Fibroblast of skin of left quadriceps (primary cell): ENCODE data around the gene UBE2E2.
A peak's percentile ranks its signal among the peaks of the same experiment; 100 is the strongest.

Experiments used
- DNase-seq, 2 experiments: peaks; one replicate each; pipeline ENCODE4 v3.0.0-alpha.2; 2013; ENCODE audit warnings: low read depth in 2 of 2

The UBE2E2 gene

GRCh38 chr3:23193831-23194230, 9.3 kb upstream of the UBE2E2 start:
- DNase-seq: no peak

- no peak for DNase-seq
Measured at GRCh38 chr3:23198801-23199200, 4.3 kb upstream of the UBE2E2 start.

- no peak for DNase-seq
Measured at GRCh38 chr3:23199649-23200048, 3.5 kb upstream of the UBE2E2 start.

- no peak for DNase-seq
Measured at GRCh38 chr3:23201154-23201838, 1.8 kb upstream of the UBE2E2 start.

- DNase-seq: no peak
Measured at GRCh38 chr3:23202203-23202920, 765 bp upstream of the UBE2E2 start.

- DNase-seq: no peak
Measured at GRCh38 chr3:23203708-23204330, 692 bp downstream of the UBE2E2 start.

GRCh38 chr3:23206366-23206765, 3.2 kb downstream of the UBE2E2 start:
- DNase-seq: no peak

GRCh38 chr3:23209103-23209502, 6.0 kb downstream of the UBE2E2 start:
- DNase-seq: no peak

GRCh38 chr3:23209747-23210487, 6.8 kb downstream of the UBE2E2 start:
- DNase-seq: no peak

- DNase-seq: no peak
Measured at GRCh38 chr3:23213813-23214212, 10.7 kb downstream of the UBE2E2 start.

GRCh38 chr3:23217872-23218554, 14.9 kb downstream of the UBE2E2 start:
- DNase-seq: no peak

- DNase-seq: peak in 1 of 2 experiments; percentile 17
Measured at GRCh38 chr3:23219117-23219516, 16.0 kb downstream of the UBE2E2 start.

- no peak for DNase-seq
Measured at GRCh38 chr3:23219552-23219951, 16.4 kb downstream of the UBE2E2 start.

- DNase-seq: no peak
Measured at GRCh38 chr3:23221136-23221535, 18.0 kb downstream of the UBE2E2 start.

GRCh38 chr3:23232016-23232415, 28.9 kb downstream of the UBE2E2 start:
- no peak for DNase-seq

- DNase-seq: no peak
Measured at GRCh38 chr3:23232854-23233253, 29.7 kb downstream of the UBE2E2 start.

- DNase-seq: no peak
Measured at GRCh38 chr3:23235264-23235663, 32.1 kb downstream of the UBE2E2 start.

GRCh38 chr3:23236890-23237289, 33.8 kb downstream of the UBE2E2 start:
- no peak for DNase-seq

- no peak for DNase-seq
Measured at GRCh38 chr3:23238156-23238555, 35.0 kb downstream of the UBE2E2 start.

GRCh38 chr3:23238578-23238977, 35.5 kb downstream of the UBE2E2 start:
- no peak for DNase-seq

GRCh38 chr3:23239211-23240068, 36.3 kb downstream of the UBE2E2 start:
- DNase-seq: no peak
